H9 (cell line): Measurements from ENCODE around the gene CCDC192. TPM values are rescaled to one million over a fixed set of nuclear protein-coding genes. Genes with fewer than 3 reads are reported as not detected.

Experiments used
- DNase-seq: peaks from one replicate; pipeline ENCODE4 v3.0.0-alpha.2; 2017
- H2AFZ ChIP-seq: one replicate; pipeline ENCODE4 v1.6.1; 2013; ENCODE audit warnings: mild to moderate bottlenecking, low read length, control low read depth, moderate library complexity
- H2AK5ac ChIP-seq: 2 replicates; pipeline ENCODE4 v1.6.1; 2013; ENCODE audit warnings: low read length, control low read depth, mixed read lengths; ENCODE audit not compliant: insufficient read length
- H2BK120ac ChIP-seq: one replicate; pipeline ENCODE4 v1.6.1; 2013; ENCODE audit warnings: low read depth, mild to moderate bottlenecking, low read length, control low read depth, inconsistent platforms; ENCODE audit not compliant: poor library complexity, severe bottlenecking
- H2BK12ac ChIP-seq: 2 replicates; pipeline ENCODE4 v1.6.1; 2013; ENCODE audit warnings: low read length, control low read depth, mixed read lengths, low read depth; ENCODE audit not compliant: insufficient read length
- H2BK15ac ChIP-seq: 2 replicates; pipeline ENCODE4 v1.6.1; 2013; ENCODE audit warnings: low read depth, low read length, control low read depth
- H2BK20ac ChIP-seq: one replicate; pipeline ENCODE4 v1.6.1; 2013; ENCODE audit warnings: low read depth, mild to moderate bottlenecking, low read length, control low read depth, inconsistent platforms; ENCODE audit not compliant: poor library complexity, severe bottlenecking
- H2BK5ac ChIP-seq: 2 replicates; pipeline ENCODE4 v1.6.1; 2013; ENCODE audit warnings: low read length, control low read depth, mixed read lengths; ENCODE audit not compliant: insufficient read length
- H3K14ac ChIP-seq: 2 replicates; pipeline ENCODE4 v1.6.1; 2013; ENCODE audit warnings: low read length, control low read depth; ENCODE audit not compliant: insufficient read depth
- H3K18ac ChIP-seq: 2 replicates; pipeline ENCODE4 v1.6.1; 2013; ENCODE audit warnings: low read depth, mild to moderate bottlenecking, mixed read lengths, low read length, control low read depth; ENCODE audit not compliant: insufficient read length
- H3K23ac ChIP-seq: 2 replicates; pipeline ENCODE4 v1.6.1; 2013; ENCODE audit warnings: low read length, control low read depth, mixed read lengths, low read depth; ENCODE audit not compliant: insufficient read length
- H3K23me2 ChIP-seq: 2 replicates; pipeline ENCODE4 v1.6.1; 2013; ENCODE audit warnings: low read depth, mild to moderate bottlenecking, mixed read lengths, low read length, control low read depth; ENCODE audit not compliant: insufficient read length, poor library complexity, severe bottlenecking
- H3K27ac ChIP-seq: 2 replicates; pipeline ENCODE4 v1.5.1; 2013; ENCODE audit warnings: low read length, control low read depth, mixed read lengths, low read depth; ENCODE audit not compliant: insufficient read length
- H3K27me3 ChIP-seq: 2 replicates; pipeline ENCODE4 v1.6.1; 2013; ENCODE audit warnings: low read length, control low read depth, inconsistent platforms; ENCODE audit not compliant: insufficient read depth
- H3K4ac ChIP-seq: 2 replicates; pipeline ENCODE4 v1.6.1; 2013; ENCODE audit warnings: low read depth, mild to moderate bottlenecking, control low read depth, inconsistent platforms, low read length, moderate library complexity
- H3K4me1 ChIP-seq: 2 replicates; pipeline ENCODE4 v1.6.1; 2013; ENCODE audit warnings: low read length, control low read depth, inconsistent platforms; ENCODE audit not compliant: insufficient read depth
- H3K4me2 ChIP-seq: 2 replicates; pipeline ENCODE4 v1.6.1; 2013; ENCODE audit warnings: low read length, control low read depth, mixed read lengths; ENCODE audit not compliant: insufficient read length, insufficient read depth
- H3K56ac ChIP-seq: 2 replicates; pipeline ENCODE4 v1.6.1; 2013; ENCODE audit warnings: low read depth, mild to moderate bottlenecking, mixed read lengths, low read length, control low read depth; ENCODE audit not compliant: insufficient read length
- H3K79me1 ChIP-seq: 2 replicates; pipeline ENCODE4 v1.6.1; 2013; ENCODE audit warnings: low read depth, mild to moderate bottlenecking, moderate library complexity, low read length, control low read depth, inconsistent platforms; ENCODE audit not compliant: insufficient read depth, poor library complexity, severe bottlenecking
- H3K79me2 ChIP-seq: 2 replicates; pipeline ENCODE4 v1.6.1; 2013; ENCODE audit warnings: low read length, control low read depth, inconsistent platforms; ENCODE audit not compliant: insufficient read depth
- H3K9ac ChIP-seq: 2 replicates; pipeline ENCODE4 v1.6.1; 2013; ENCODE audit warnings: low read length, control low read depth, mixed read lengths; ENCODE audit not compliant: insufficient read length; ENCODE audit errors: extremely low read depth
- H3K9me3 ChIP-seq: one replicate; pipeline ENCODE4 v1.6.1; 2013; ENCODE audit warnings: low read depth, low read length, inconsistent platforms; ENCODE audit not compliant: control insufficient read depth
- H3T11ph ChIP-seq: one replicate; pipeline ENCODE4 v1.6.1; 2013; ENCODE audit warnings: mild to moderate bottlenecking, low read length, control low read depth, inconsistent platforms
- H4K20me1 ChIP-seq: one replicate; pipeline ENCODE4 v1.6.1; 2013; ENCODE audit not compliant: control insufficient read depth, insufficient read length, insufficient read depth
- H4K5ac ChIP-seq: 2 replicates; pipeline ENCODE4 v1.6.1; 2013; ENCODE audit warnings: low read depth, mild to moderate bottlenecking, mixed read lengths, low read length, control low read depth; ENCODE audit not compliant: insufficient read length
- H4K8ac ChIP-seq: replicated peaks from 2 replicates; pipeline ENCODE4 v1.6.1; 2013; ENCODE audit warnings: low read length, control low read depth, mixed read lengths, low read depth; ENCODE audit not compliant: insufficient read length
- H4K91ac ChIP-seq: 2 replicates; pipeline ENCODE4 v1.6.1; 2013; ENCODE audit warnings: low read depth, mild to moderate bottlenecking, moderate library complexity, mixed read lengths, low read length, control low read depth; ENCODE audit not compliant: insufficient read length
- H3K27ac Mint-ChIP-seq, 3 experiments: 2 replicates in 2 of 3; 3 replicates in 1 of 3; pipeline ENCODE4 v1.8.0; 2020 to 2021; ENCODE audit warnings: mixed read lengths in 3 of 3, mild to moderate bottlenecking in 1 of 3, moderate library complexity in 1 of 3
- H3K27me3 Mint-ChIP-seq: 2 replicates; pipeline ENCODE4 v1.8.0; 2021; ENCODE audit warnings: low read depth, mild to moderate bottlenecking, moderate library complexity, mixed read lengths
- H3K36me3 Mint-ChIP-seq, 3 experiments: 2 replicates in 2 of 3; 3 replicates in 1 of 3; pipeline ENCODE4 v1.8.0; 2020 to 2021; ENCODE audit warnings: low read depth in 3 of 3, mixed read lengths in 3 of 3; ENCODE audit not compliant: insufficient read depth in 1 of 3
- H3K4me1 Mint-ChIP-seq, 2 experiments: 2 replicates each; pipeline ENCODE4 v1.8.0; 2020; ENCODE audit warnings: mixed read lengths in 2 of 2
- H3K4me3 Mint-ChIP-seq, 2 experiments: 2 replicates in 1 of 2; 3 replicates in 1 of 2; pipeline ENCODE4 v1.8.0; 2020 to 2021; ENCODE audit warnings: mild to moderate bottlenecking in 2 of 2, mixed read lengths in 2 of 2, moderate library complexity in 1 of 2
- H3K9me3 Mint-ChIP-seq, 2 experiments: 2 replicates in 1 of 2; 3 replicates in 1 of 2; pipeline ENCODE4 v1.8.0; 2020; ENCODE audit warnings: mild to moderate bottlenecking in 2 of 2, mixed read lengths in 2 of 2, moderate library complexity in 1 of 2
- total RNA-seq: library from RNA; stranded (reverse); gene quantifications from 2 replicates; pipeline ENCODE4 v1.2.1, GENCODE V29; 2021
- TF ChIP-seq, protein P1 (sequence below): fragments of 200-600 bp; sonication (generic); conservative IDR thresholded peaks from 3 replicates; pipeline ENCODE4 v1.8.0; 2021; ENCODE audit warnings: antibody characterized with exemption, mild to moderate bottlenecking

Gene CCDC192
- total RNA-seq, 1 experiment from 2014 or later = not detected

DNA sequence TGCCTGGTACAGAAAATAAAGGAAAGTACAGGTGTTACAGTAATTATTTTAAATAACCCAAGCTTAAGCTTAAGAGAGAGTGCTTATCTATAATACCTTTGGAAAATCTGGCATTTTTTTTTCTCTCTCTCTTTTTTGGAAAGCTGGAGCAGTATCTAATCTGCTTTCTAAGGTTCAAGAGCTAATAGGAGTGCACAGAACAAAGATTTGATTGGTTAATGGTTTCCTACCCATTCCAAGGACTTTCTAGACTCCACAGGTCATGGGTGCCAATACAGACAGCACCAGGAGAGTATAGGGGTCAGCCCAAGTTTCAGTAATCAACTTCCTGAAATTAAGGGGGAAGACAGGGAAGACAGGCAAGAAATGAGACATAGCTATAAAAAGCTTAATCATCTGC, 276.3 kb downstream of the CCDC192 start:
- no peak overlapping the region for H2BK20ac ChIP-seq
- no peak overlapping the region for H3K14ac ChIP-seq
- no peak overlapping the region for H4K5ac ChIP-seq
- H3K9ac ChIP-seq = no peak overlapping the region
- H3K56ac ChIP-seq = no peak overlapping the region
- H3K27me3 ChIP-seq = no peaks in the 10 kb centered on the region
- no peaks in the 10 kb centered on the region for H3K23me2 ChIP-seq
- Mint-ChIP-seq H3K36me3 (no peaks in the 10 kb centered on the region), H3K4me1 (peaks cover 13 to 17% of the 10 kb centered on the region in 2 experiments), H3K4me3 (no peak overlapping the region), H3K9me3 (no peaks in the 10 kb centered on the region), H3K27me3 (no peaks in the 10 kb centered on the region), H3K27ac (no peak overlapping the region)
- no peak overlapping the region for H3K4ac ChIP-seq
- DNase-seq = no peak
- no peak overlapping the region for H2BK5ac ChIP-seq
- H2AK5ac ChIP-seq = no peak overlapping the region
- H4K8ac ChIP-seq = no peak overlapping the region
- no peak overlapping the region for H3K18ac ChIP-seq
- H3K79me2 ChIP-seq = no peaks in the 10 kb centered on the region
- H3K27ac ChIP-seq = no peak overlapping the region
- no peaks in the 10 kb centered on the region for H4K20me1 ChIP-seq
- TF ChIP-seq, protein P1, sequence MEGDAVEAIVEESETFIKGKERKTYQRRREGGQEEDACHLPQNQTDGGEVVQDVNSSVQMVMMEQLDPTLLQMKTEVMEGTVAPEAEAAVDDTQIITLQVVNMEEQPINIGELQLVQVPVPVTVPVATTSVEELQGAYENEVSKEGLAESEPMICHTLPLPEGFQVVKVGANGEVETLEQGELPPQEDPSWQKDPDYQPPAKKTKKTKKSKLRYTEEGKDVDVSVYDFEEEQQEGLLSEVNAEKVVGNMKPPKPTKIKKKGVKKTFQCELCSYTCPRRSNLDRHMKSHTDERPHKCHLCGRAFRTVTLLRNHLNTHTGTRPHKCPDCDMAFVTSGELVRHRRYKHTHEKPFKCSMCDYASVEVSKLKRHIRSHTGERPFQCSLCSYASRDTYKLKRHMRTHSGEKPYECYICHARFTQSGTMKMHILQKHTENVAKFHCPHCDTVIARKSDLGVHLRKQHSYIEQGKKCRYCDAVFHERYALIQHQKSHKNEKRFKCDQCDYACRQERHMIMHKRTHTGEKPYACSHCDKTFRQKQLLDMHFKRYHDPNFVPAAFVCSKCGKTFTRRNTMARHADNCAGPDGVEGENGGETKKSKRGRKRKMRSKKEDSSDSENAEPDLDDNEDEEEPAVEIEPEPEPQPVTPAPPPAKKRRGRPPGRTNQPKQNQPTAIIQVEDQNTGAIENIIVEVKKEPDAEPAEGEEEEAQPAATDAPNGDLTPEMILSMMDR = no peak
- no peak overlapping the region for H4K91ac ChIP-seq
- H3K4me1 ChIP-seq = 0 out of 2 replicates have a peak, but pooled peaks cover 3% of the 10 kb centered on the region
- no peak overlapping the region for H2BK15ac ChIP-seq
- no peak overlapping the region for H3K23ac ChIP-seq
- H2AFZ ChIP-seq = no peak overlapping the region
- no peak overlapping the region for H2BK120ac ChIP-seq
- no peaks in the 10 kb centered on the region for H3K79me1 ChIP-seq
- H3K4me2 ChIP-seq = no peak overlapping the region
- no peak overlapping the region for H3T11ph ChIP-seq
- H2BK12ac ChIP-seq = no peak overlapping the region
- H3K9me3 ChIP-seq = no peaks in the 10 kb centered on the region
